ENCODE results near the gene LY6G6C.

Gene LY6G6C

DNA sequence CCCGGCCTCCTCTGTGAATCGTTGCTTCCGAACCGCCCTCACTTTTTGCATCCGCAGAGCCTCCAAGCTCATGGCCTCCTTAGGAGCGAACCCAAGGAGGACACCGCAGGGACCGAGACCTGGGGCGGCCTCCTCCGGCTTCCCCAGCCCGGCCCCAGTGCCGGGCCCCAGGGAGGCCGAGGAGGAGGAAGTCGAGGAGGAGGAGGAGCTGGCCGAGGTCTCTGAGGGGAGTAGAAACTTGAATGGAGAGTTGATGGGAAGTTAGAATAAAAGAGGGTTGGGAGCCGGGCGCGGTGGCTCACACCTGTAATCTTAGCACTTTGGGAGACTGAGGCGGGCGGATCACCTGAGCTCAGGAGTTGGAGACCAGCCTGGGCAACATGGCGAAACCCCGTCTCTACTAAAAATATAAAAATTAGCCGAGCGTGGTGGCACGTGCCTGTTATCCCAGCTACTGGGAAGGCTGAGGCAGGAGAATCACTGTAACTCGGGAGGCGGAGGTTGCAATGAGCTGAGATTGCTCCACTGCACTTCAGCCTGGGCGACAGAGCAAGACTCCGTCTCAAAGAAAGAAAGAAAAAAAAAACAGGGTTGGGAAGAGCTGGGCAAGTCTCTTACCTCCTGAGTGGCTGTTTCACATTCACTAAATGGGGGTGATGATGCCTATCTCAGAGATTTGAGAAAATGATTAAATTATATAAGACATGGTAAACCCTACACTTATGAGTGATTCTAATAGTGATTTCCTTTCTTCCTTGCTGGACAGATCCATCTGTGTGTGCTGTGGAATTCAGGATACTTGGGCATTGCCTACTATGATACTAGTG, 19.1 kb upstream of the LY6G6C start:
- DNase-seq = no peak

DNA sequence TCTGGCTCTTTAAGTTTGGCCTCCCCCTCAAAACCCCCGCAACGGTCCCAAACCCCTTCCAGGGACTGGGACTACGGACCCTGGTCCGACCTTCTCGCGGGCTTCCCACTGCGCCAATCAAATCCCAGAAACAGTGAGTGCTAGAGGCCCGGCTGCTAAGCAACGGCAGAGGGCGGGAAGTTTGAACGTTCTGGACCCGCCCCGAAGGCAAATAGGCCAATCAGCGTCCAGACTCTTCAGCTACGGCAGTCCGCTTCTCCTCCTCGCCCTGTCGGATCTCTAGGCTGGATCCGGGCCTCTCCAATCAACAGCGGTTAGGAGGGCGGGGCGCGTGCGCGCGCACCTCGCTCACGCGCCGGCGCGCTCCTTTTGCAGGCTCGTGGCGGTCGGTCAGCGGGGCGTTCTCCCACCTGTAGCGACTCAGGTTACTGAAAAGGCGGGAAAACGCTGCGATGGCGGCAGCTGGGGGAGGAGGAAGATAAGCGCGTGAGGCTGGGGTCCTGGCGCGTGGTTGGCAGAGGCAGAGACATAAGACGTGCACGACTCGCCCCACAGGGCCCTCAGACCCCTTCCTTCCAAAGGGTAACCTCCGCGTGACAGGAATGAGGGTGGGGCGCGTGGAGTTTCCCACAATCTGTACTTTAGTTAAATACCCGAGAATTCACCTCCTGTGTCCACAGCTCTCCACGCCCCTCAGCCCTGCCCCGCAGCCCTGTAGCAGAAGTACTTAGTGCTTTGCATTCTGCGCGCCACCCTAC, 18.3 kb upstream of the LY6G6C start, which contains the start of gene MSH5:
TSS of gene MSH5 (plus strand) at position 367 of the 758 bp plus-strand sequence. CDS start 462 bp downstream, outside the sequence.
- DNase-seq = peak; percentile 98

DNA sequence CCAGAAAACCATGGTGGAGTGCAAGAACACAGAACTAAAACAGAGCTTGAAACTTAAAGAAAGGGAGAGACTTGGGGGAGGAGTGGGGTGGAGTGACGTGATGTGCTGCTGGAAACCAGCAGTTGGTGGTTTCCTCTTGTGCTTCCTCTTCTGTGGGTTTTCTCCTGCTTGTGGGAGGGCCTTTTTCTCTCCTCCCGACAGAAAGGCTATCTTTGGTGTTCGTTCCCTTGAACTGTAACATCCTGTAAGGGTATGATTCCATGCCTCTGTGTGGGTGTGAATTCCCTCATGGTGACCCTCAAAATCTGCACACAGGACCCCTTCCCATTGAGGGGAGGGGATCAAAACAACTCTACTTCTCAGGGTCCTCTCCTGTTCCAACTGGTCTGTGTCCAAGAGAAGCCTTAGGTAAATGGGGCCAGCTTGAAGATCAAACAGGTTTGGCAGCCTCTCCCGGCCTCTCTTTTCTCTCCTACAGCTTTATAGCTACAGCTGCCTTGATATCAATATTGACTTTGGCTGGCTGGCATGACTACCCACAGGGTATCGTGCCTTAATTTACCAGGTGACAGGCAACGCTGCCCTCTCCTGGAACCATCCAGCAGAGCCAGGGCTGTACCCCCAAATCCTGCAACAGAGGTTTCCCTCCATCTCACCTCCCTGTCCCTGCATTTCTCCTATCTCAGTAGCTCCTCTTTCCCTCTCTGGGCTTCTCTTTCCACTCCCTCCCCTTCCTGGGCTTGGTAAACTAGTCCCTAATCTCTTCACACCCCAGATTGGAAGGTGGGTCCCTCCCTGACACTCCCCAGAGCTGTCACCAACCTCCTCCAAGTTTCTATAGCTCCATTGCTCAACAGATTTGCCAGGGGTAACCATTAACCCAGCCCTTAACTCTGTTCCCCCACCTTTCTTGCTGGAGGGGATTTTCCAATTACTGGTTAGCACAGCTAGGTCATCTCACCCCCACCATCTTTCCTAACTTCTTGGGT, 16.7 kb upstream of the LY6G6C start:
- DNase-seq = peak; percentile 81

DNA sequence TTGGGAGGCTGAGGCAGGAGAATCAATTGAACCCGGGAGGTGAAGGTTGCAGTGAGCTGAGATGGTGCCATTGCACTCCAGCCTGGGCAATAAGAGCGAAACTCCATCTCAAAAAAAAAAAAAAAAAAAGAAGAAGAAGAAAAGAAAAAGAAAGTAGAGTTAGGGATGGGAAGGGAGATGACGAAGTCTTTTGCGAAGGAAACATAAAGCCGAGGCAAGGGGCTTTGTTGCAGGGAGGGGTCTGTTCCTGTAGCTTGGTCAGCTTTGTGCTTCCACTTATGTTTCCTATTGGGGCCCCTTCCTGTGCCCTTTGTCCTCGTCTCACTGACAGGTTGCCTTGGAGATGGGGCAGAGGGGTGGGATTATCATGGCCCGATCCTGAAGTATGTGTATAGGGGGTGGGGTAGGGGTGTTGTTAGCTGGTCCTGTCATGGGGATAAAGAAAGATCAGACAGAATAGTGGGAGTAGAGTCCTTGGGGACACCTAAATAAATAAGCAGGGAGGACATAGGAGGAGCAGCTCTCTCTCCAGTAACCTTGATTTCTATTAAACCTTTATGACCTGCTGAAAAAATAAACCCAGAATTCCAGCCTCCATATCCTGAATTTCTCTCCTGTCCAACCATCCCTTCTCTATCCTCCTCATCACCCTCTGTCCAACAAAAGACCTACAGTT, 15.9 kb upstream of the LY6G6C start:
- DNase-seq = peak; percentile 21

DNA sequence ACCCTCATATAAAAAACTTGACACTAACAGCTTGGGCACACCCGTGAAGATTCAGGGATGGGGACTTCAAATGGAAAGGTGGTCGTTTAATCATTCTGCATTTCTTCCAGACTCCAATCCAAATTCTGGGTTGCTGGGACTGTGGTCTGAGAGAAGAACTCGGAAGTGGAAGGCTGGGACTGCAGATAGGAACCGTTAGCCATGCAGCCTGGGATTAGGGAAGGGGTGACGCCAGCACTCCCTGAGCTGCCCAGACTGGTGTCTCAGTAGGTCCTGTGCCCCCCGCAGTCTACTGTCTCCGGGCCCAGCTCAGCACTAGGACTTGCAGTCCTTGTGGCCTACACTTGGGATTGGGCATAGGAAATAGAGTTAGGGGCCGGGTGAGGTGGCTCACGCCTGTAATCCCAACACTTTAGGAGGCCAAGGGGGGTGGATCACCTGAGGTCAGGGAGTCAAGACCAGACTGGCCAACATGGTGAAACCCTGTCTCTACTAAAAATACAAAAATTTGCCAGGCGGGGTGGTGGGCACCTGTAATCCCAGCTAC, 15.3 kb upstream of the LY6G6C start:
- no peak for DNase-seq

DNA sequence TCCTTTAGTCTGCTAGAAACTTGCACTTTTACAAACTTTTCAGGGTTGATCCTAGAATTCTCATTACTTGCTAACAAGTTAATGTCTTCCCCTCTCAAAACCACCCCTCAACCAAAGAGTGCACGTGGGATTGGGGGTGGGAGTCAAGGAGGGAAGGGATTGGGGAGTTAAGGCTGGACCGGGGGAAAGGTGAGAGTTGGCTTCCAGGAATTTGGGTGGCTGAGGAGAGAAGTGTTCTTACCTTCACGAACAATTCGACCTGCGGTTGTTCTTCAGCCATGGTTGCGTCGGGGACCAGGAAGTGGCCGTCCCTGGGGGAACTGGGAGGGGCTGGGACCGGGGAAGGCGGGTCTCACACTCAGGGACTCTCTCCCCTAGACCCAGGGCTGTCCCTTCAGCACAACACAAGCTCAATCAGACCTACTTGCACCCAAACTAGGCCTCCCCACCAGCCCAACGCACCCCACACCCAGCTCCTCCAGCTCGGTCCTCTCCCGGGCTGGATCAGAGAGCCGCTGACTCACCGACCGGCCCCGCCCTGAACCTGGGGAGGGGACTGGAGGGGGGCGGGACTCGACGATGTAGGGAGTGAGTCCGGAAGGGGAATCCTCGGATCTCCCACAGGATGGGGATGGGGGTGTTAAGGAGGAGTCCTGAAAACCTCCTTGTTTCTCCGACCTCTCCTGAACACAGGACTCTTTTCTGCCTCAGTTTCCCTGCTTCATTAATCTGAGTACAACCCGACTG, 14.6 kb upstream of the LY6G6C start, which contains the start of gene CLIC1:
TSS of gene CLIC1 (minus strand) at position 510 of the 747 bp plus-strand sequence. CDS start at position 280, 230 bp downstream.
- peak; percentile 82 for DNase-seq

DNA sequence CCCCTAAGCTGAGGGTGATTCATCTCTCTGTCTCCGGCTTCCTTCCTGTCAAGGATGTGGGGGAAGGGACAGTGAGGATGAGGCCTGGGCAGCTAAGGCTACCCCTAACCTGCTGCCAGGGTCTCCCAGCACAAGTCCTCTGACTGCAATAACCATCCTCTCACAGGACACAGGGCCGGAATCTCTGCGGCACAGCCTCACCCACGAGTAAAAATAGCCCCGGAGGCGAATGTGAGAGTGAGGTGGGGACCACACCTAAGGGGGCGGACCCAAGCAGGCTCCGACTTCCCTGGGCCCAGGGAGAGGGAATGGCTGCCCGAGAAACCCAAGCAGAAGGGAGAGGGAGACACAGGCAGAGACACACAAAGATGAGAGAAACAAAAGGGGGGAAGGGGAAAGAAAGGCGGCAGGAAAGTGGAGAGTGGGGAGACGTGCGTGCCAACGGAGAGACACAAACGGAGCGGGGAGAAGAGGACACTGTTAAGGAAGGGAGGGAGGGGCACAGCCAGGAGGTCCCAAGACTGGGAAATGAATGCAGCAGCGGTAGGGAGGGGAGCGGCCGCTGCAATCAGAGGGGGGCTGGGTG, 13.4 kb upstream of the LY6G6C start:
- peak; percentile 80 for DNase-seq

DNA sequence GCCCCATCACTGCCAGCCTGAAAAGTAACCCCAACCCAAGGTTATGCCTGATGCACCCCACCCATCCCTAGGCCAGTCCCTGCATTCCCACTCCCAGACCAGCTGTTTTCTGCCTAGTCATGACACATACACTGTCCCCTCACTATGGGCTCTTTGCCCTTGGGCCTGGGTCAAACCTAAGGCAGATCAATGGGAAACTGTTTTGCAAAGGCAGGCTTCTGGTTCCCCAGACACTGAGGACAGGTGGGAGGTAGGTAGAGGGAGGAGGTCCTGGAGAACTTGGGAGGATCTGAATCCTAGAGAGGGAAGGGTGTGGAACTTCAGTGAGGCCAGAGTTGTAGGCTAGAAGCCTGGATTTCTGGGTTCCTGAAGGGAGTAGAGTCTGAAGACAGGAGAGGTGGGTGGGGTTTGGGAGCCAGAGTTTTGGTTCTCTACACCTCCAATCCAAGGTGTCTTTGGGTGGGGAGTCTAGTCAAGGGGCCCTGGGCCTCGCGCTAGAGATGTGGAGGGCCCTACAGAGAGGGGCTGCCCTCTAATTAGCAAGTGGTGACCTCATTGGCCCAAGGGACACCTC, 12.8 kb upstream of the LY6G6C start:
- DNase-seq = no peak

DNA sequence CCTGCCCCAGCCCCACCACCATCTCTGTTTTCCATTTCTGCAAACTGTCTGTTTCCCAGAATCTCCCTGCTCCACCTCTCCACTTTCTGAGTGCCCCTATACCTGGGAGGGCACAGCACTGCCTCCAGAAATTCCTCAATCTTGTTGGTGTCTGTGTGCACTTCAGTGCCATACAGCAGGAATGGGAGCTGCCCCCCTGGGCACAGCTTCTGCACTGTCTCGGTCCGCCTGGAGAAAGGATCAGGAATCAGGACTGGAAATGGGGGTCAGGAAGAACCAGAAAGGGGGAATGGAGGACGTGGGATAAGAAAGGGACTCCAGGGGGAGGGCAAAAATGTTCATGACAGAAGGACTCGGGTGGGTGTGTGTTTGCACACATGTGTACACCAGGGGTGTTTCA, 12.2 kb upstream of the LY6G6C start:
- DNase-seq = no peak

DNA sequence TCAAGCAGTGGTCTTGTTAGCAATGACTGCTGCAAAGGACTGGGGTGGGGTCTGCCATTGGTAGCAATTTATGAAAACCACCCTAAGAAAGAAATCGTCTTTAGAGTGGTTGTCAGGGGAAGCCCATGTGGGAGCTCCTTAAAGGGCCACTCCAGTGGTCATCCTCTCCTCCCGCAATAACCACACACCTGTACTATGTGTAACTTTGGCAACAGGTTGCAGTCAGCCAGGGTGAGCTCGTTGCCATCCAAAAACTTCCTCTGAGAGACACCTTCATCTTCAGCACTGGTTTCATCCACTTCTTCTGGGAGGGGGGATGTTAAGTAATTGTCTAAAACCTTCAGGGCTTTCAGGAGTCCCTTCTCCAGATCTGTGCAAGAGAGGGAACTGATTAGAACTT, 10.5 kb upstream of the LY6G6C start:
- no peak for DNase-seq

DNA sequence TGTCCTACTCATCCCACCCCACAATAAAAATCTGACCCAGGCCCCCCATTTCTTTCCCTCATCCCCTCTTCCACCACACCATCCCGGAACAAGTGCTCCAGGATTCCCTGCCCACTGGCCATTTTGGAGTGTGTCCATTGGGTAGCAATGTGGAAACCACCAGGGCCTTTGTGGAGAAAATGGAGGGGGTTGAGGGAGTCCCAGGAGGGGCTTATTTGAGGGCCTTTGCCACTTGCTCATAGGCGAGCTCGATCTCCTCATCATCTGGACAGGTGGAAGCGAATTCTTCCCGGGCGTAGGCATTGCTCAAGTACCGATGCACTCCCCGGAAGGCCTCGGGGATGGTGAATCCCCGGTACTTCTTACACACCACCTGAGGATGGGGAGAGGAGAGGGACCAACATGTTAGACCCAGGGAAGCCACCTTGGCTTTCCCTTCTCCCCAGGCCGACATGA, 9.1 kb upstream of the LY6G6C start:
- DNase-seq = no peak

DNA sequence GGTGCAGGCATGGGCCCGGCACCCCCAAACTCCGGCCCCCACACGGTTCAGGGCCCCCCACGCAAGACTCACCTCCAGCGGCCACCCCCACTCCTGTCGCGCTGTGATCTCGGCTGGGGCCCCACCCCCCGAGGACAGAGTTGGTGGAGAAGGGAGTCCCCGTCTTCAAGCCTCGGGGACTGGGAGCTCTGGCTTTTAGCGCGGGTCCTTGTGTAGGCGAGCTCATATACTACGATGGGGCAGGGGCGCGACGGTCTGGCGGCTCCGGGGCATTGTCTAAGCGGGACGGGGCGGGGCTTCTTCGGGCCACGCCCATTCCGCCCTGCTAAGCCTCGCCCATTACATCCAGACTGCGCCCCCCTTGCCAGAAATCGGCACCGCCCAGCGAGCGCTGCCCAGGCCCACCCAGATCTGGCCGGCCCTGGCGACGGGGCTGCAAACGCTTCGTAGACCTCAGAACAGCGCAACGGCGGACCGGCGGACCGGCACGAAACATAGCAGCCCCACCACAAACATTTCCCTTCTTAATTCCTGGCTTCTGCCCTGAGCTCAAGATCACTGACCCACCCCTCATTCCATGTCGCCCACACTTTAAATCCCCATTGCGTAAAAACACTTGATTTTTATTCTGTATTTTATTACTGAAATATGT, 8.6 kb upstream of the LY6G6C start:
- peak; percentile 73 for DNase-seq

DNA sequence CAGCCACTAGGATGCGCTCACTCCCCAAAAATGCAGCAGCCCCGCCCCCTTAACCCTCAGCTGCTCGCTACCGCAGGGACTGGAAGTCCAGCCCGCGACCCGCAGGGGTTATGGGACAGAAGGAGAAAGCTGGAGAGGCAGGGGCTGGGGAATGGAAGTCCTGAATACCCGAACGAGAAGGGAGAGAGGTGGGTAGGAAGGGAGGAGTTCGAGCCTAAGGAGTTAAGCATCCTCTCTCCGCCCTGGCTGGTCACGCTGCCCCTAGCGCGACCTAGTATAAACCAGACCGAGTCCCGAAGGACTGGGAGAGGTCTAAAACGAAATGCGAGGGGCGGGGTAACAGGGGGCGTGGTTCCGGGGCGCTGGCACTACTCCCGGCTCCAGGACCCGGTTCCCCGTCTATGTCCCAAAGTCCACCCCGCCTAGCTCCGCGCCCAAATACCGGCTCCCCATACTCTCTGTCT, 8.0 kb upstream of the LY6G6C start:
- DNase-seq = peak; percentile 82

DNA sequence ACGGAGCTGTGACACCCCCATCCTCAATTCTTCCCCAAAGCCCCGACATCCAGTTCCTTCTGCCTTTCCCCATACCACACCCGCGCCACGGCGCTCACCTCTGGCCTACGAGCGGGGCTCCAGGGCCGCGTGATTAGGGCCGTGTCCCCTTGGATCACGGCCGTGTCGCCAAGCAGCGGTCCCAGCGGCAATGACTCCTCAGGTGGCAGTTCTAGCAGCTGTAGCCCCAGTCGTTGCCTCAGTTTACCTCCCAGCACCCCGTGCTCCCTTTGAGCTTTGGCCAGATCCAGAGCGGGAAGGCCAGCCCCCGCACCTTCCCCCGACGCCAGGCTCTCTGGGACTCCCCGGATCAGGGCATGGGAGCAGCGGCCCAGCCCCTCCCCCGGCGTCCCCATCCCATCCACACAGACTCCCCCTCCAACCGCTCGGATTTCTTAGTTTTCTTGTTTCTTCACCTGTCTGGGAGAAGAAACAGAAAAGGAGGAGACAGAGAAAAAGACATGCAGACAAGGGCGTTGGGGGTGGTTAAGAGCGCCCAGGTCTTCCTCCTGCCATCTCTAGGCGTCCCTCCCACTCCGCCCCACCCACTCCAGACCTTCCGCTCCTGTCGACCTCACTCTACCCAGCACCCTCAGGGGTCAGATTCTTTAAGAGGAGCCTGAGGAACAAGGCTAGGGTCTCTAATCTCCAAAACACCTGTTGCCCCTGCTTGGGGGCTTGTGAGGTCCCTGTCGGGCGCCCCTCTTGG, 7.4 kb upstream of the LY6G6C start, which contains the start of gene DDAH2:
TSS of gene DDAH2 (minus strand) at position 533 of the 748 bp plus-strand sequence. CDS start at position 395, 138 bp downstream.
- DNase-seq = no peak

DNA sequence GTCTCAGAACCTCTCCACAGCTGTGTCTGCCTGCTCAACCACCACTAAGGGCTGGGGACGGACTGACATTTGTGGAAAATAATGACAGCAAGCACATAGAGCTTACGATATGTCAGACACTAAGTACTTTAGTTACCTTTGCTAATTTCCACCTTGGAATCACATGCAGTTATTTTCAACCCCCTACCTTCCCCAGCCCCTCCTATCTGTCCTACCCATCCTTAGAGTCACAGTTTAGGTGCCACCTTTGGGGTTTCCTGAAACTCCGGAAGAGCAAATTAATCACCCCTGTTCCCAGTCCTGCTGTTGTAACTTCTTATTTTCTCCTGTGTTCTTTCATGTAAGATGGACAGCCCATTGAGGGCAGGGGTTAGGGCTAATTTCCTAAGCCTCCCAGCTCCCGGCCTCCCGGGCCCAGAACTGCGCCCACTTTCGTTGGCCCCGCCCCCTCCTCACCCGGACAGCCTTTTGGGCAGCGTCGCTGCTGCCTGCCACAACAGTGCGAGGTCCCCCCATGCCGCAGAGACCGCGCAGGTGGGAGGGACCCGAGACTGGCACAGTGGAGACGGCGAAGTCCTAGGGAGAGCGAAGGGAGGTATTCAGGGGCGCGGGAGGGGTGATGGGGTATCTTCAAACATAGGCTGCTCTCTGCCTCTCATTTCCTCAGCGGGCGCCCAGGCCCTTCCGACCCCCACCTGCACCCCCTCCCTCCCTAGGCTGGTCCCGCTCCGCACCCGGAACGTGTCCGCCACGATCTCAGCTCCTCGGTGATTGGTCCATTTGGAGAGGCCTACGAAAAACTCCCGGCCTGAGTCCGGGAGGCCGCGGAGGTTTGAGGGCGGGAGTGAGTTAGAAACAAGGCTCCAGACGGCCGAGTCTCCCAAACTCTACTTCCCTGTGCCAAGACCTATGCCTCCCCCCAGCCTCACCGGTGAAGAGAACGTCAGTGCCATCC, 6.4 kb upstream of the LY6G6C start:
- DNase-seq = no peak

DNA sequence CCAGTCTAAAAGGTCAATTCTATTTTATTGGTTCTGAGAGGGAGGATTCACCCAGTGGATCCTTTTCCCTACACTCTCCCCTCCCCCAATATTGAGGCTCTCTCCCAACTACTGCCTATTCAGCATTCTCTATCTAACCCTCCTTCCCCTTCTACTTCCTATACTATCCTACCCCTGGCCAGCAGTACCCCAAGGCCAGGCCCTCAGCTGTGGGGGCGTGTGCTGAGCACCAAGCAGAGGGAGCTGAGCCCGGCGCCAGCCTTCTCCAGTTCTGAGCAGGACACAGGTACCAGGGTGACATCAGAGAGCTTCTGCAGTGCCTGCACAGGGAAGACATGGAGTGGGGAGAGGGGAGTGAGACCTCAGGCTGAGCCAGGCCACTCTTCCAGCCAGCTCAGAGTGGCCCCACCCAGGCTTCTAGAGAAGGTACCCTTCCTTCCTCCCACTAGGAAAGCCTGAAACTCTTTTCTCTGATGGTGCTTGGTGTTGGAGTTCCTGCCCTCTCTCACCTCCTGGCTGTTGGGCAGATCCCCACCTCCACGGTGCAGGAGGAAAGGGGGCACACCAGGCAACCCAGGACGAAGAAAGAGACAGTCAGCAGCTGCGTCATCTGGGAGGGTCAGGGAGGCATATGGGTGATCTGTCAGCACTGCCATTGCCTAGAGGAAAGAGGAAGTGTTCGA, 5.6 kb upstream of the LY6G6C start:
- DNase-seq = peak; percentile 71
